HL-60 (cell line): ENCODE data around the gene DCPS.
A peak's percentile ranks its signal among the peaks of the same experiment; 100 is the strongest.

Experiments
- SPI1 ChIP-seq: IDR thresholded peaks from 2 replicates; pipeline ENCODE4 v1.6.1; 2012; ENCODE audit warnings: low read depth, mild to moderate bottlenecking, borderline replicate concordance
- TF ChIP-seq, protein P1 (sequence below): IDR thresholded peaks from one replicate; pipeline ENCODE4 v1.5.1; 2011; ENCODE audit warnings: low read length, control low read depth, inconsistent platforms; ENCODE audit not compliant: insufficient read depth
- TF ChIP-seq, protein P2 (sequence below): IDR thresholded peaks from 2 replicates; pipeline ENCODE4 v1.6.1; 2012; ENCODE audit warnings: low read depth; ENCODE audit not compliant: insufficient replicate concordance

DNA sequence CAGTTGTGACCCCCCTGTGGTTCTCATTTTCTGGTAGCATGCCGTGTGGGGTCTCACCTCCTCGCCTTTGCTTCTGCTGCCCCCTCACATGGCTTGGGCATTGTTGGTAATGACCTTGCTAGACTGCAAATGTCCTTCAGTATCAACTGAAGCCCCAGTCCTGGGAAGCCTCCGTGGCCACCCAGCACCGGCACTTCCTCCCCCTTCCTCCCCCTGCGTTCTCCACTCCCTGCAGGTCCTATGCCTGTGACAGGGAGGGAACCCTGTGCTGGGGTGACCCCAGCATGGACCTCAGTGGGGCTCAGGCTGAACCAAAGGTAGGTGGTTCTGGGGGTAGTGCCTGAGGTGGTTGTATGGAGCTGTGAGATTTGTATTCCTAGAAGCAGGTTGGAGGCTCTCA, 57.5 kb downstream of the DCPS start:
- TF ChIP-seq, protein P1, sequence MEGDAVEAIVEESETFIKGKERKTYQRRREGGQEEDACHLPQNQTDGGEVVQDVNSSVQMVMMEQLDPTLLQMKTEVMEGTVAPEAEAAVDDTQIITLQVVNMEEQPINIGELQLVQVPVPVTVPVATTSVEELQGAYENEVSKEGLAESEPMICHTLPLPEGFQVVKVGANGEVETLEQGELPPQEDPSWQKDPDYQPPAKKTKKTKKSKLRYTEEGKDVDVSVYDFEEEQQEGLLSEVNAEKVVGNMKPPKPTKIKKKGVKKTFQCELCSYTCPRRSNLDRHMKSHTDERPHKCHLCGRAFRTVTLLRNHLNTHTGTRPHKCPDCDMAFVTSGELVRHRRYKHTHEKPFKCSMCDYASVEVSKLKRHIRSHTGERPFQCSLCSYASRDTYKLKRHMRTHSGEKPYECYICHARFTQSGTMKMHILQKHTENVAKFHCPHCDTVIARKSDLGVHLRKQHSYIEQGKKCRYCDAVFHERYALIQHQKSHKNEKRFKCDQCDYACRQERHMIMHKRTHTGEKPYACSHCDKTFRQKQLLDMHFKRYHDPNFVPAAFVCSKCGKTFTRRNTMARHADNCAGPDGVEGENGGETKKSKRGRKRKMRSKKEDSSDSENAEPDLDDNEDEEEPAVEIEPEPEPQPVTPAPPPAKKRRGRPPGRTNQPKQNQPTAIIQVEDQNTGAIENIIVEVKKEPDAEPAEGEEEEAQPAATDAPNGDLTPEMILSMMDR, result no peak
- TF ChIP-seq SPI1, result peak; percentile 54; the same call in 1 of the 2 replicates
- TF ChIP-seq, protein P2, sequence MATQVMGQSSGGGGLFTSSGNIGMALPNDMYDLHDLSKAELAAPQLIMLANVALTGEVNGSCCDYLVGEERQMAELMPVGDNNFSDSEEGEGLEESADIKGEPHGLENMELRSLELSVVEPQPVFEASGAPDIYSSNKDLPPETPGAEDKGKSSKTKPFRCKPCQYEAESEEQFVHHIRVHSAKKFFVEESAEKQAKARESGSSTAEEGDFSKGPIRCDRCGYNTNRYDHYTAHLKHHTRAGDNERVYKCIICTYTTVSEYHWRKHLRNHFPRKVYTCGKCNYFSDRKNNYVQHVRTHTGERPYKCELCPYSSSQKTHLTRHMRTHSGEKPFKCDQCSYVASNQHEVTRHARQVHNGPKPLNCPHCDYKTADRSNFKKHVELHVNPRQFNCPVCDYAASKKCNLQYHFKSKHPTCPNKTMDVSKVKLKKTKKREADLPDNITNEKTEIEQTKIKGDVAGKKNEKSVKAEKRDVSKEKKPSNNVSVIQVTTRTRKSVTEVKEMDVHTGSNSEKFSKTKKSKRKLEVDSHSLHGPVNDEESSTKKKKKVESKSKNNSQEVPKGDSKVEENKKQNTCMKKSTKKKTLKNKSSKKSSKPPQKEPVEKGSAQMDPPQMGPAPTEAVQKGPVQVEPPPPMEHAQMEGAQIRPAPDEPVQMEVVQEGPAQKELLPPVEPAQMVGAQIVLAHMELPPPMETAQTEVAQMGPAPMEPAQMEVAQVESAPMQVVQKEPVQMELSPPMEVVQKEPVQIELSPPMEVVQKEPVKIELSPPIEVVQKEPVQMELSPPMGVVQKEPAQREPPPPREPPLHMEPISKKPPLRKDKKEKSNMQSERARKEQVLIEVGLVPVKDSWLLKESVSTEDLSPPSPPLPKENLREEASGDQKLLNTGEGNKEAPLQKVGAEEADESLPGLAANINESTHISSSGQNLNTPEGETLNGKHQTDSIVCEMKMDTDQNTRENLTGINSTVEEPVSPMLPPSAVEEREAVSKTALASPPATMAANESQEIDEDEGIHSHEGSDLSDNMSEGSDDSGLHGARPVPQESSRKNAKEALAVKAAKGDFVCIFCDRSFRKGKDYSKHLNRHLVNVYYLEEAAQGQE, result no peak
